SU-DHL-6 (cell line): ENCODE measurements around the gene GALE.

ENCODE experiments used
- CTCF ChIP-seq: fragments of 200-600 bp; sonication (generic); IDR thresholded peaks from one replicate; pipeline ENCODE4 v1.5.1; 2017; ENCODE audit warnings: antibody characterized with exemption, mild to moderate bottlenecking, low read length, moderate library complexity; ENCODE audit not compliant: insufficient read depth, poor library complexity, severe bottlenecking
- EZH2phosphoT487 ChIP-seq: fragments of 200-600 bp; sonication (generic), shearing (Covaris generic); conservative IDR thresholded peaks from 2 replicates; pipeline ENCODE4 v1.6.1; 2018; ENCODE audit warnings: mild to moderate bottlenecking, antibody characterized with exemption, low read length, moderate library complexity, mixed read lengths

- TF ChIP-seq CTCF, result no peak
- TF ChIP-seq EZH2phosphoT487, result no peak
These were observed 3.1 kb upstream of the GALE start for GRCh38 chr1:23803674-23804073.
